Breast epithelium (tissue), 3 donors: ENCODE data around the gene CHIC1.

Source experiments
- POLR2A ChIP-seq: fragments of 450-650 bp; IDR thresholded peaks from one replicate; pipeline ENCODE4 v1.6.1; 2016; ENCODE audit warnings: antibody characterized with exemption, mild to moderate bottlenecking, moderate library complexity
- POLR2AphosphoS5 ChIP-seq, 3 donors: sonication (generic); formaldehyde crosslinking; IDR thresholded peaks; one replicate each; pipeline ENCODE4 v1.6.1; 2017; ENCODE audit warnings: antibody characterized with exemption in 3 of 3
- TF ChIP-seq, protein P1 (sequence below), 3 donors: fragments of 450-650 bp; IDR thresholded peaks; one replicate each; pipeline ENCODE4 v1.5.1; 2016 to 2017; ENCODE audit warnings: antibody characterized with exemption in 3 of 3, mild to moderate bottlenecking in 3 of 3, moderate library complexity in 3 of 3

- TF ChIP-seq, protein P1, sequence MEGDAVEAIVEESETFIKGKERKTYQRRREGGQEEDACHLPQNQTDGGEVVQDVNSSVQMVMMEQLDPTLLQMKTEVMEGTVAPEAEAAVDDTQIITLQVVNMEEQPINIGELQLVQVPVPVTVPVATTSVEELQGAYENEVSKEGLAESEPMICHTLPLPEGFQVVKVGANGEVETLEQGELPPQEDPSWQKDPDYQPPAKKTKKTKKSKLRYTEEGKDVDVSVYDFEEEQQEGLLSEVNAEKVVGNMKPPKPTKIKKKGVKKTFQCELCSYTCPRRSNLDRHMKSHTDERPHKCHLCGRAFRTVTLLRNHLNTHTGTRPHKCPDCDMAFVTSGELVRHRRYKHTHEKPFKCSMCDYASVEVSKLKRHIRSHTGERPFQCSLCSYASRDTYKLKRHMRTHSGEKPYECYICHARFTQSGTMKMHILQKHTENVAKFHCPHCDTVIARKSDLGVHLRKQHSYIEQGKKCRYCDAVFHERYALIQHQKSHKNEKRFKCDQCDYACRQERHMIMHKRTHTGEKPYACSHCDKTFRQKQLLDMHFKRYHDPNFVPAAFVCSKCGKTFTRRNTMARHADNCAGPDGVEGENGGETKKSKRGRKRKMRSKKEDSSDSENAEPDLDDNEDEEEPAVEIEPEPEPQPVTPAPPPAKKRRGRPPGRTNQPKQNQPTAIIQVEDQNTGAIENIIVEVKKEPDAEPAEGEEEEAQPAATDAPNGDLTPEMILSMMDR (IDR thresholded peaks at IDR 0.05), result no peak
- no peak for TF ChIP-seq POLR2A
- TF ChIP-seq POLR2AphosphoS5 (IDR thresholded peaks at IDR 0.05), result no peak
Measured at GRCh38 chrX:73525928-73526690, 36.9 kb upstream of the CHIC1 start.
